Measurements from ENCODE around the gene C11orf52. TPM values are rescaled to one million over a fixed set of nuclear protein-coding genes. Genes with fewer than 3 reads are reported as not detected.

C11orf52 gene
- total and polyA plus RNA-seq, 2 donors (not counting 1 experiment from before 2014, with no cell fraction given), result not detected

- no peak overlapping the region for H3K4me2 ChIP-seq (replicated peaks; ENCODE audit: low read depth, low read length, poor library complexity, severe bottlenecking)
- no peak overlapping the region for H3K4me3 Mint-ChIP-seq
- no peaks in the 10 kb centered on the region for H4K20me1 ChIP-seq (ENCODE audit: control insufficient read depth, insufficient read depth, low read length, poor library complexity, severe bottlenecking)
- H3K36me3 ChIP-seq (replicated peaks in 1 of 2; ENCODE audit: control extremely low read depth in 1 of 2, control insufficient read depth in 1 of 2, extremely low read depth in 1 of 2, insufficient read depth in 2 of 2, low read length in 1 of 2), result no peaks in the 10 kb centered on the region
- DNase-seq, result no peak
- 98% methylated on average over 5 of the region's 5 CpGs for WGBS (ENCODE audit: insufficient coverage)
- H3K4me1 ChIP-seq (ENCODE audit: control insufficient read depth in 2 of 2, insufficient read depth in 2 of 2, low read length in 2 of 2), result no peaks in the 10 kb centered on the region
- no peak overlapping the region for H3K9ac ChIP-seq (ENCODE audit: low read length)
- H3K4me3 ChIP-seq (ENCODE audit: control extremely low read depth in 1 of 5, extremely low read depth in 1 of 5, insufficient read depth in 1 of 5, low read depth in 2 of 5, low read length in 4 of 5), result no peak overlapping the region
- no peaks in the 10 kb centered on the region for H3K27me3 ChIP-seq (replicated peaks in 1 of 4; ENCODE audit: control extremely low read depth in 1 of 4, control insufficient read depth in 3 of 4, insufficient read depth in 4 of 4, low read length in 3 of 4)
- no peak overlapping the region for H2AFZ ChIP-seq (ENCODE audit: insufficient read depth, low read depth, low read length, poor library complexity, severe bottlenecking)
- no peaks in the 10 kb centered on the region for H3K9me3 ChIP-seq (ENCODE audit: control extremely low read depth in 1 of 3, control insufficient read depth in 2 of 3, insufficient read depth in 1 of 3, low read length in 2 of 3)
- intact Hi-C loops (cut with micrococcal nuclease), result no loop called here
- H3K27ac ChIP-seq (ENCODE audit: low read length in 2 of 2), result no peak overlapping the region
- TF ChIP-seq EZH2 (IDR thresholded peaks at IDR 0.05; ENCODE audit: borderline replicate concordance, insufficient read depth, low read depth, low read length, poor library complexity, severe bottlenecking), result no peak
- TF ChIP-seq, protein P1, sequence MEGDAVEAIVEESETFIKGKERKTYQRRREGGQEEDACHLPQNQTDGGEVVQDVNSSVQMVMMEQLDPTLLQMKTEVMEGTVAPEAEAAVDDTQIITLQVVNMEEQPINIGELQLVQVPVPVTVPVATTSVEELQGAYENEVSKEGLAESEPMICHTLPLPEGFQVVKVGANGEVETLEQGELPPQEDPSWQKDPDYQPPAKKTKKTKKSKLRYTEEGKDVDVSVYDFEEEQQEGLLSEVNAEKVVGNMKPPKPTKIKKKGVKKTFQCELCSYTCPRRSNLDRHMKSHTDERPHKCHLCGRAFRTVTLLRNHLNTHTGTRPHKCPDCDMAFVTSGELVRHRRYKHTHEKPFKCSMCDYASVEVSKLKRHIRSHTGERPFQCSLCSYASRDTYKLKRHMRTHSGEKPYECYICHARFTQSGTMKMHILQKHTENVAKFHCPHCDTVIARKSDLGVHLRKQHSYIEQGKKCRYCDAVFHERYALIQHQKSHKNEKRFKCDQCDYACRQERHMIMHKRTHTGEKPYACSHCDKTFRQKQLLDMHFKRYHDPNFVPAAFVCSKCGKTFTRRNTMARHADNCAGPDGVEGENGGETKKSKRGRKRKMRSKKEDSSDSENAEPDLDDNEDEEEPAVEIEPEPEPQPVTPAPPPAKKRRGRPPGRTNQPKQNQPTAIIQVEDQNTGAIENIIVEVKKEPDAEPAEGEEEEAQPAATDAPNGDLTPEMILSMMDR (IDR thresholded peaks at IDR 0.05), result no peak
- ATAC-seq (ENCODE audit: low read depth), result no peak
- no peaks in the 10 kb centered on the region for H3K79me2 ChIP-seq (ENCODE audit: control insufficient read depth, insufficient read depth, low read length)
- POLR2A ChIA-PET, result no interaction called here
- CTCF ChIA-PET, result no interaction called here
- peaks cover 3% of the 10 kb centered on the region for H3K27me3 Mint-ChIP-seq
- H3K27ac Mint-ChIP-seq, result no peak overlapping the region
- no peaks in the 10 kb centered on the region for H3K4me1 Mint-ChIP-seq
- no peaks in the 10 kb centered on the region for H3K9me3 Mint-ChIP-seq (ENCODE audit: insufficient read depth)
These were observed 48.0 kb downstream of the C11orf52 start for GRCh38 chr11:111966678-111967077.

- H3K27ac ChIP-seq (ENCODE audit: low read length in 2 of 2), result no peak overlapping the region
- H3K27ac Mint-ChIP-seq, result no peak overlapping the region
- peaks cover 3% of the 10 kb centered on the region for H3K27me3 Mint-ChIP-seq
- no peak for ATAC-seq (ENCODE audit: low read depth)
- no peak overlapping the region for H3K4me3 ChIP-seq (ENCODE audit: control extremely low read depth in 1 of 5, extremely low read depth in 1 of 5, insufficient read depth in 1 of 5, low read depth in 2 of 5, low read length in 4 of 5)
- no peak overlapping the region for H3K4me2 ChIP-seq (replicated peaks; ENCODE audit: low read depth, low read length, poor library complexity, severe bottlenecking)
- DNase-seq, result no peak
- 98% methylated on average over 6 of the region's 6 CpGs for WGBS (ENCODE audit: insufficient coverage)
- no peaks in the 10 kb centered on the region for H3K27me3 ChIP-seq (replicated peaks in 1 of 4; ENCODE audit: control extremely low read depth in 1 of 4, control insufficient read depth in 3 of 4, insufficient read depth in 4 of 4, low read length in 3 of 4)
- TF ChIP-seq EZH2 (IDR thresholded peaks at IDR 0.05; ENCODE audit: borderline replicate concordance, insufficient read depth, low read depth, low read length, poor library complexity, severe bottlenecking), result no peak
- TF ChIP-seq, protein P1 (IDR thresholded peaks at IDR 0.05), result no peak
- intact Hi-C loops (cut with micrococcal nuclease), result no loop called here
- H4K20me1 ChIP-seq (ENCODE audit: control insufficient read depth, insufficient read depth, low read length, poor library complexity, severe bottlenecking), result no peaks in the 10 kb centered on the region
- no peaks in the 10 kb centered on the region for H3K36me3 ChIP-seq (replicated peaks in 1 of 2; ENCODE audit: control extremely low read depth in 1 of 2, control insufficient read depth in 1 of 2, extremely low read depth in 1 of 2, insufficient read depth in 2 of 2, low read length in 1 of 2)
- ChIA-PET CTCF (no interaction called here), POLR2A (no interaction called here)
- H3K9ac ChIP-seq (ENCODE audit: low read length), result no peak overlapping the region
- H3K9me3 ChIP-seq (ENCODE audit: control extremely low read depth in 1 of 3, control insufficient read depth in 2 of 3, insufficient read depth in 1 of 3, low read length in 2 of 3), result no peaks in the 10 kb centered on the region
- H3K4me3 Mint-ChIP-seq, result no peak overlapping the region
- H3K9me3 Mint-ChIP-seq (ENCODE audit: insufficient read depth), result no peaks in the 10 kb centered on the region
- no peak overlapping the region for H2AFZ ChIP-seq (ENCODE audit: insufficient read depth, low read depth, low read length, poor library complexity, severe bottlenecking)
- H3K79me2 ChIP-seq (ENCODE audit: control insufficient read depth, insufficient read depth, low read length), result no peaks in the 10 kb centered on the region
- peaks cover 4% of the 10 kb centered on the region for H3K4me1 Mint-ChIP-seq
- H3K4me1 ChIP-seq (ENCODE audit: control insufficient read depth in 2 of 2, insufficient read depth in 2 of 2, low read length in 2 of 2), result no peaks in the 10 kb centered on the region
These were observed 48.9 kb downstream of the C11orf52 start for GRCh38 chr11:111967649-111968048.

Data from B cell (primary cell).